ACHN (cell line): ENCODE data around the gene PSMA3.

Experiments
- DNase-seq: peaks from one replicate; pipeline ENCODE4 v3.0.0-alpha.2; 2015
- in situ Hi-C: cut with HindIII; loops from 2 replicates; pipeline ENCODE4 v1.10.0; 2017; ENCODE audit warnings: low sequenced_read_pairs, low pct_ligation_motif_present, low pct_unique_long_range_greater_than_20kb

The PSMA3 gene

GRCh38 chr14:58296726-58297125 is 52.1 kb downstream of the PSMA3 start:
- in situ Hi-C loops = no loop called here
- DNase-seq = no peak

GRCh38 chr14:58297412-58297761 is 52.7 kb downstream of the PSMA3 start:
- in situ Hi-C loops = no loop called here
- peak; percentile 48 for DNase-seq

GRCh38 chr14:58297762-58298476 is 53.3 kb downstream of the PSMA3 start:
- in situ Hi-C loops = no loop called here
- peak; percentile 99 for DNase-seq

GRCh38 chr14:58298477-58299400 is 54.1 kb downstream of the PSMA3 start, which contains the start of gene ARID4A:
Gene ARID4A, plus strand, starts transcription at chr14:58298555. Its CDS starts 1,300 bp downstream, at chr14:58299855.
- in situ Hi-C loops = no loop called here

GRCh38 chr14:58299401-58300330 is 55.0 kb downstream of the PSMA3 start:
- DNase-seq = no peak
- in situ Hi-C loops = no loop called here

More at GRCh38 chr14:58298477-58299400, 54.1 kb downstream of the PSMA3 start, which contains the start of gene ARID4A:
- peak; percentile 14 for DNase-seq

GRCh38 chr14:58301416-58301815 is 56.8 kb downstream of the PSMA3 start:
- in situ Hi-C loops = no loop called here
- no peak for DNase-seq

- in situ Hi-C loops = no loop called here
- DNase-seq = no peak
Measured at GRCh38 chr14:58305730-58306129, 61.1 kb downstream of the PSMA3 start.

- no peak for DNase-seq
- in situ Hi-C loops = no loop called here
Measured at GRCh38 chr14:58307597-58308316, 63.1 kb downstream of the PSMA3 start.

- DNase-seq = no peak
- in situ Hi-C loops = no loop called here
Measured at GRCh38 chr14:58309086-58309485, 64.4 kb downstream of the PSMA3 start.

GRCh38 chr14:58313699-58314098 is 69.1 kb downstream of the PSMA3 start:
- DNase-seq = no peak
- in situ Hi-C loops = no loop called here

GRCh38 chr14:58315606-58316005 is 71.0 kb downstream of the PSMA3 start:
- no peak for DNase-seq
- in situ Hi-C loops = no loop called here
